Measurements from ENCODE around the gene GFER. TPM values are rescaled to one million over a fixed set of nuclear protein-coding genes. Genes with fewer than 3 reads are reported as not detected.

The GFER gene
- total RNA-seq, 4 donors from 2014 or later, result 13.4 to 20.2 (median 18.1) TPM

GRCh38 chr16:2034696-2035430, 50.9 kb downstream of the GFER start:
- peaks cover 0 to 4% (median 0%) of the 10 kb centered on the region in 3 donors for H3K36me3 ChIP-seq
- peak overlapping the region in 2 of 4 donors; percentile 33 to 45 for H3K4me3 ChIP-seq
- peak overlapping the region; percentile 69 to 99 (median 88) for H3K27ac ChIP-seq
- H3K27me3 ChIP-seq, result no peaks in the 10 kb centered on the region
- peaks cover 0 to 95% (median 75%) of the 10 kb centered on the region in 4 donors for H3K4me1 ChIP-seq
- no peaks in the 10 kb centered on the region for H3K9me3 ChIP-seq
- no peak for DNase-seq (ENCODE audit: low spot score in 2 of 2)
- WGBS, 2 donors, result 50 to 69% methylated on average over 8 to 14 of the region's 17 CpGs
- TF ChIP-seq POLR2A (IDR thresholded peaks at IDR 0.05) (no peak), EP300 (IDR thresholded peaks at IDR 0.05) (no peak)
- TF ChIP-seq, protein P1, sequence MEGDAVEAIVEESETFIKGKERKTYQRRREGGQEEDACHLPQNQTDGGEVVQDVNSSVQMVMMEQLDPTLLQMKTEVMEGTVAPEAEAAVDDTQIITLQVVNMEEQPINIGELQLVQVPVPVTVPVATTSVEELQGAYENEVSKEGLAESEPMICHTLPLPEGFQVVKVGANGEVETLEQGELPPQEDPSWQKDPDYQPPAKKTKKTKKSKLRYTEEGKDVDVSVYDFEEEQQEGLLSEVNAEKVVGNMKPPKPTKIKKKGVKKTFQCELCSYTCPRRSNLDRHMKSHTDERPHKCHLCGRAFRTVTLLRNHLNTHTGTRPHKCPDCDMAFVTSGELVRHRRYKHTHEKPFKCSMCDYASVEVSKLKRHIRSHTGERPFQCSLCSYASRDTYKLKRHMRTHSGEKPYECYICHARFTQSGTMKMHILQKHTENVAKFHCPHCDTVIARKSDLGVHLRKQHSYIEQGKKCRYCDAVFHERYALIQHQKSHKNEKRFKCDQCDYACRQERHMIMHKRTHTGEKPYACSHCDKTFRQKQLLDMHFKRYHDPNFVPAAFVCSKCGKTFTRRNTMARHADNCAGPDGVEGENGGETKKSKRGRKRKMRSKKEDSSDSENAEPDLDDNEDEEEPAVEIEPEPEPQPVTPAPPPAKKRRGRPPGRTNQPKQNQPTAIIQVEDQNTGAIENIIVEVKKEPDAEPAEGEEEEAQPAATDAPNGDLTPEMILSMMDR (IDR thresholded peaks at IDR 0.05), result no peak

DNA sequence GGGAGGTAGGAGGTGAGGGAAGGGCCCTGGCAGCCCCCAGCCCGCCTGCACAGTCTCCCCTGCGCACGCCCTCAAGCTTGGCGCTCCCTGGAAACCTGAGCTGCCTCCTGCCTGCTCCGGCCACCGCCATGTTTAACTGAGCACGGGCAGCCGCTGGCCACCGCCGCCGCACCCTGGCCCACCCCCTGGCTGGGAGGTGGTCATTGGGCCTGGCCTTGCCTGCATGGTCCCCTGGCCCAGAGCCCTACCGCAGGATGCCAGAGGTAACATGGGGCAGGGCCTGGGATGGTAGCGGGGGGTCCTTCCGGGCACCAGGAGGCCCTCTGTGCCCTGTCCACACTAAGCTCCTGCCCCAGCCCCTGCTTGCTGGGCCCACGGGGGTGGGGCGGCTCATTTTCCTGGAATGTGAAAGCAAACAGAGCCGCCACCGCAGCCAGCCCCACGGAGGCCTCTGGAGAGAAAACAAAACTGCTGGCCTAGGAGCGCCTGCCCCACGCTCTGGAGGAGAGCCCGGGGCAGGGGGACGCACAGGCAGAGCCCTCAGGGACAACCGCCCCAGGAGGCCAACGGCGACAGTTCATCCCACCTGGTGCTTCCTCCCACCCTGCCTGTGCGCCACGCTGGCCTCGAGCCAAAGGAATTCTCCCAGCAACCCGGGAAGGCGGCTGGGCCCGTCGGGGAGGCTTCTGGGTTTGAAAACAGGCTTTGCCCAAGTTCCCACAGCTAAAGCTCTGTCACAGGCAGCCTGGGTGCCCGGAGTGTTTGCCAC, 51.6 kb downstream of the GFER start:
- Histone ChIP-seq H3K27ac (peak overlapping the region; percentile 69 to 99 (median 88)), H3K27me3 (no peaks in the 10 kb centered on the region), H3K4me3 (peak overlapping the region in 3 of 4 donors; percentile 9 to 45 (median 33)), H3K4me1 (peaks cover 0 to 98% (median 80%) of the 10 kb centered on the region in 4 donors), H3K36me3 (no peaks in the 10 kb centered on the region), H3K9me3 (no peaks in the 10 kb centered on the region)
- TF ChIP-seq POLR2A (IDR thresholded peaks at IDR 0.05) (peak in 1 of 2 donors; percentile 18), EP300 (IDR thresholded peaks at IDR 0.05) (peak; percentile 55 to 57)
- TF ChIP-seq, protein P1 (IDR thresholded peaks at IDR 0.05), result no peak
- DNase-seq (ENCODE audit: low spot score in 2 of 2), result peak; percentile 64 to 78
- 21 to 31% methylated on average over 7 to 25 of the region's 34 CpGs for WGBS, 2 donors

DNA sequence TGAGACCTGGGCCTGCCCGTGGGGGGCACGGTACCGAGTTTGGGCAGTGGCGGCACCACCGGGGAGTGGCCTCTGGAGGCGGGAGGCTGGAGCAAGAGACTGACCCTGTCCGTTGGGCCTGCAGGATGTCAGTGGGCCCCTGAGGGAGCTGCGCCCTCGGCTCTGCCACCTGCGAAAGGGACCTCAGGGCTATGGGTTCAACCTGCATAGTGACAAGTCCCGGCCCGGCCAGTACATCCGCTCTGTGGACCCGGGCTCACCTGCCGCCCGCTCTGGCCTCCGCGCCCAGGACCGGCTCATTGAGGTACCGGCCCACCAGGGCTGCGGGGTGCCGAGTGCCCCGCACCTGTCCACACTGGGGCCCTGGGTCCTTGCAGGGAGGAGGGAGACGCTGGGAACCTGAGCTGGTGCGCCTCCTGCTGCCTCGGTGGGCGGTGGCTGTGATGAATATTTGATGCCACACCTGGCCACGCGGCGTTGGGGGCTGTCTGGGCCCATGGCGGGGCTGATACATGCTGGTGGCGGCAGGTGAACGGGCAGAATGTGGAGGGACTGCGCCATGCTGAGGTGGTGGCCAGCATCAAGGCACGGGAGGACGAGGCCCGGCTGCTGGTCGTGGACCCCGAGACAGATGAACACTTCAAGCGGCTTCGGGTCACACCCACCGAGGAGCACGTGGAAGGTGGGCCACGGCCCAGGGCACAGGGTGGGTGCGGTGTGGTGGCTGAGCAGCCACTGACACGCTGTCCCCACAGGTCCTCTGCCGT, 52.4 kb downstream of the GFER start:
- no peak for TF ChIP-seq POLR2A (IDR thresholded peaks at IDR 0.05)
- TF ChIP-seq, protein P1 (IDR thresholded peaks at IDR 0.05), result no peak
- TF ChIP-seq EP300 (IDR thresholded peaks at IDR 0.05), result no peak
- peaks cover 0 to 98% (median 82%) of the 10 kb centered on the region in 4 donors for H3K4me1 ChIP-seq

GRCh38 chr16:2037115-2037514, 53.1 kb downstream of the GFER start:
- peaks cover 0 to 94% (median 82%) of the 10 kb centered on the region in 4 donors for H3K4me1 ChIP-seq

More for the DNA sequence above, 52.4 kb downstream of the GFER start:
- DNase-seq (ENCODE audit: low spot score in 2 of 2), result no peak
- Histone ChIP-seq H3K27ac (peak overlapping the region; percentile 69 to 99 (median 88)), H3K9me3 (no peaks in the 10 kb centered on the region), H3K4me3 (peak overlapping the region in 3 of 4 donors; percentile 9 to 45 (median 33)), H3K36me3 (peaks cover 0 to 6% (median 0%) of the 10 kb centered on the region in 3 donors), H3K27me3 (no peaks in the 10 kb centered on the region)
- WGBS, 2 donors, result 83 to 84% methylated on average over 16 to 42 of the region's 47 CpGs

More at GRCh38 chr16:2037115-2037514, 53.1 kb downstream of the GFER start:
- TF ChIP-seq EP300 (IDR thresholded peaks at IDR 0.05) (no peak), POLR2A (IDR thresholded peaks at IDR 0.05) (no peak)
- TF ChIP-seq, protein P1 (IDR thresholded peaks at IDR 0.05), result no peak
- Histone ChIP-seq H3K27me3 (no peaks in the 10 kb centered on the region), H3K9me3 (no peaks in the 10 kb centered on the region), H3K27ac (peak overlapping the region; percentile 69 to 99 (median 88)), H3K36me3 (peaks cover 0 to 6% (median 0%) of the 10 kb centered on the region in 3 donors), H3K4me3 (no peak overlapping the region)
- no peak for DNase-seq (ENCODE audit: low spot score in 2 of 2)
- 83 to 93% methylated on average over 3 to 12 of the region's 15 CpGs for WGBS, 2 donors

Small RNAs within 50 kb of the gene (small RNA-seq; reads per million reads assigned to genes)
- not detected for gene AC005363.2
- gene RN7SL219P, result not detected
- gene SNORA10, result not detected
- gene SNORA64, result not detected

Other genes starting within 250 kb of the GFER start
- 100 to 1,000 TPM; 113 to 198 (median 128) TPM for gene NME3, start 212.7 kb upstream of the GFER start, total RNA-seq
- 10 to 100 TPM; 13.2 to 41.4 (median 17.7) TPM for gene EME2, start 211.4 kb upstream of the GFER start, total RNA-seq
- 100 to 1,000 TPM in 1 of 4 donors, 10 to 100 TPM in 3; 58.1 to 121 (median 81.0) TPM for gene MRPS34, start 211.1 kb upstream of the GFER start, total RNA-seq
- 100 to 1,000 TPM in 3 of 4 donors, 10 to 100 TPM in 1; 90.7 to 122 (median 112) TPM for gene SPSB3, start 201.6 kb upstream of the GFER start, total RNA-seq
- gene NUBP2, start 201.2 kb upstream of the GFER start, total RNA-seq, result 10 to 100 TPM; 73.5 to 93.9 (median 87.4) TPM
- gene IGFALS, start 190.5 kb upstream of the GFER start, total RNA-seq, result 1 to 10 TPM in 1 of 4 donors, under 1 TPM in 1, not detected in 2; 0.63 to 1.6 TPM
- gene HAGH, start 157.4 kb upstream of the GFER start, total RNA-seq, result 100 to 1,000 TPM in 2 of 4 donors, 10 to 100 TPM in 2; 89.2 to 161 (median 100) TPM
- gene FAHD1, start 157.0 kb upstream of the GFER start, total RNA-seq, result 10 to 100 TPM; 17.5 to 44.1 (median 33.7) TPM
- gene MEIOB, start 112.0 kb upstream of the GFER start, total RNA-seq, result not detected
- not detected for gene HS3ST6, start 65.8 kb upstream of the GFER start, total RNA-seq
- 10 to 100 TPM; 22.5 to 46.1 (median 30.3) TPM for gene MSRB1, start 41.0 kb upstream of the GFER start, total RNA-seq
- gene RPL3L, start 29.5 kb upstream of the GFER start, total RNA-seq, result not detected
- gene NDUFB10, start 24.7 kb upstream of the GFER start, total RNA-seq, result 100 to 1,000 TPM in 2 of 4 donors, 10 to 100 TPM in 2; 86.9 to 136 (median 116) TPM
- gene RPS2, start 19.4 kb upstream of the GFER start, total RNA-seq, result 1,000 to 10,000 TPM; 1,591 to 3,468 (median 1,745) TPM
- gene RNF151, start 17.3 kb upstream of the GFER start, total RNA-seq, result not detected
- 10 to 100 TPM; 37.6 to 70.8 (median 46.2) TPM for gene TBL3, start 12.1 kb upstream of the GFER start, total RNA-seq
- 1 to 10 TPM in 1 of 4 donors, not detected in 3; 3.9 TPM for gene NOXO1, start 2.7 kb upstream of the GFER start, total RNA-seq
- 1 to 10 TPM in 1 of 4 donors, not detected in 3; 3.9 TPM for gene SYNGR3, start 5.8 kb downstream of the GFER start, total RNA-seq
- gene ZNF598, start 25.6 kb downstream of the GFER start, total RNA-seq, result 10 to 100 TPM; 37.0 to 83.1 (median 49.2) TPM
- gene NPW, start 35.6 kb downstream of the GFER start, total RNA-seq, result 1 to 10 TPM in 2 of 4 donors, not detected in 2; 3.0 to 3.1 TPM
- gene NHERF2, start 42.7 kb downstream of the GFER start, total RNA-seq, result 10 to 100 TPM; 54.7 to 83.1 (median 64.9) TPM
- gene NTHL1, start 63.6 kb downstream of the GFER start, total RNA-seq, result 10 to 100 TPM; 22.8 to 56.7 (median 28.1) TPM
- 100 to 1,000 TPM in 2 of 4 donors, 10 to 100 TPM in 2; 75.4 to 507 (median 111) TPM for gene TSC2, start 63.8 kb downstream of the GFER start, total RNA-seq
- 100 to 1,000 TPM; 207 to 542 (median 381) TPM for gene PKD1, start 151.7 kb downstream of the GFER start, total RNA-seq
- gene RAB26, start 164.4 kb downstream of the GFER start, total RNA-seq, result not detected
- gene TRAF7, start 171.6 kb downstream of the GFER start, total RNA-seq, result 10 to 100 TPM; 29.1 to 53.7 (median 38.4) TPM
- gene CASKIN1, start 212.4 kb downstream of the GFER start, total RNA-seq, result under 1 TPM in 3 of 4 donors, not detected in 1; 0.20 to 0.63 (median 0.30) TPM
- 10 to 100 TPM; 28.8 to 73.8 (median 43.8) TPM for gene MLST8, start 221.3 kb downstream of the GFER start, total RNA-seq
- 100 to 1,000 TPM in 1 of 4 donors, 10 to 100 TPM in 3; 19.8 to 203 (median 24.4) TPM for gene BRICD5, start 226.7 kb downstream of the GFER start, total RNA-seq
- gene PGP, start 230.6 kb downstream of the GFER start, total RNA-seq, result 10 to 100 TPM; 13.1 to 27.0 (median 23.2) TPM
- 10 to 100 TPM; 30.6 to 60.6 (median 45.2) TPM for gene E4F1, start 239.4 kb downstream of the GFER start, total RNA-seq

Data from tibial nerve (tissue), 4 donors.